GM12872 (cell line): ENCODE measurements around the gene ZNF215.

ENCODE experiments used
- TF ChIP-seq, protein P1 (sequence below): IDR thresholded peaks from 3 replicates; pipeline ENCODE4 v1.5.1; 2011; ENCODE audit warnings: low read depth, mild to moderate bottlenecking, low read length, moderate library complexity; ENCODE audit not compliant: insufficient read depth

The ZNF215 gene

GRCh38 chr11:6925007-6925577 is 1.1 kb upstream of the ZNF215 start:
- TF ChIP-seq, protein P1, sequence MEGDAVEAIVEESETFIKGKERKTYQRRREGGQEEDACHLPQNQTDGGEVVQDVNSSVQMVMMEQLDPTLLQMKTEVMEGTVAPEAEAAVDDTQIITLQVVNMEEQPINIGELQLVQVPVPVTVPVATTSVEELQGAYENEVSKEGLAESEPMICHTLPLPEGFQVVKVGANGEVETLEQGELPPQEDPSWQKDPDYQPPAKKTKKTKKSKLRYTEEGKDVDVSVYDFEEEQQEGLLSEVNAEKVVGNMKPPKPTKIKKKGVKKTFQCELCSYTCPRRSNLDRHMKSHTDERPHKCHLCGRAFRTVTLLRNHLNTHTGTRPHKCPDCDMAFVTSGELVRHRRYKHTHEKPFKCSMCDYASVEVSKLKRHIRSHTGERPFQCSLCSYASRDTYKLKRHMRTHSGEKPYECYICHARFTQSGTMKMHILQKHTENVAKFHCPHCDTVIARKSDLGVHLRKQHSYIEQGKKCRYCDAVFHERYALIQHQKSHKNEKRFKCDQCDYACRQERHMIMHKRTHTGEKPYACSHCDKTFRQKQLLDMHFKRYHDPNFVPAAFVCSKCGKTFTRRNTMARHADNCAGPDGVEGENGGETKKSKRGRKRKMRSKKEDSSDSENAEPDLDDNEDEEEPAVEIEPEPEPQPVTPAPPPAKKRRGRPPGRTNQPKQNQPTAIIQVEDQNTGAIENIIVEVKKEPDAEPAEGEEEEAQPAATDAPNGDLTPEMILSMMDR = no peak

- TF ChIP-seq, protein P1 = no peak
Observed at GRCh38 chr11:6925636-6926207, 504 bp upstream of the ZNF215 start.

DNA sequence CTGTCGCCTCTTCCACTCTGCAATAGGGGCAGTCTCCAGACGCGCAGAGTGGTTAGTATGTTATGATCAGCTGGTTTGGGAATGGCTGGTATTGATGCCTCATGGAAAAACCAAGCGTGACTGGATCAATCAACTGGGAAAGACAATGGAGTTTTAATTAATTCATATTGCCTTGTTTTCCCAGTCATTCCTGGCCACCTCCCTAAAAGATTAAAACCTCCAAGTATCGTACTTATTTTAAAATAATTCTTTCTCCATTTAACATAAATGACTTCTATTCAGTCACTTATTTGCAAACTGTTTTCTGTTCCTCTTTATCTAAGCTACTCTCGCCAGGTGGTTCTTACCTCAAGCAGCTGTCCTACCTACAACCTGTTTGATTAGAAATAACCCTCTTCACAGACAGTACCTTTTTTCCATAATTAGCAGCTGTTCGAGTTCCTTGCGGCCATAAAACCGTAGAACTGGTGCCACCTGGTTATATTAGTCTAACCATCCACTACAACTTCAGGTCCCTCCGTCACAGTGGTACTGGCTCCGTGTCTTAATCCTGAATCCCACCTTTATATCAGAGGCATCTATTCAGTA is 898 bp downstream of the ZNF215 start:
- TF ChIP-seq, protein P1 = no peak

DNA sequence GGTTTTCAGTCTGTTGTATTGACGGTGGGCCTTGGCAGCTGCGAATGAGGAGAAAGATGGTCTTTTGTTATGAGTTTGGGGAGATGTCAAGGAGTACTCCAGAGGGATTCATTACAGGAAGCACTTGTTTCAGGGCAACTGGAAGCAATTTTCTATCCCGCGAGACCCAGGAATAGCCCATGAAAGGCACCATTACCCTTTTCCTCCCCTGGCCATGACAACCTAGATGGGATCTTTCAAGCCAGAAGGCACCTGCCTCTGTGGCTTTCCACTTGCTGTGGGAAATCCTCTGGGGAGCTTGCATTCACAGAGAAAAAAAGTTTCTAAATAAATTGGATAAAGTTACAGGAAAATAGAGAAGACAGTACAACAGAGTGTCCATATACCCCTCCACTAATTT is 2.7 kb downstream of the ZNF215 start:
- TF ChIP-seq, protein P1 = no peak

- TF ChIP-seq, protein P1 = no peak
Observed at GRCh38 chr11:6931146-6931713, 5.0 kb downstream of the ZNF215 start.

DNA sequence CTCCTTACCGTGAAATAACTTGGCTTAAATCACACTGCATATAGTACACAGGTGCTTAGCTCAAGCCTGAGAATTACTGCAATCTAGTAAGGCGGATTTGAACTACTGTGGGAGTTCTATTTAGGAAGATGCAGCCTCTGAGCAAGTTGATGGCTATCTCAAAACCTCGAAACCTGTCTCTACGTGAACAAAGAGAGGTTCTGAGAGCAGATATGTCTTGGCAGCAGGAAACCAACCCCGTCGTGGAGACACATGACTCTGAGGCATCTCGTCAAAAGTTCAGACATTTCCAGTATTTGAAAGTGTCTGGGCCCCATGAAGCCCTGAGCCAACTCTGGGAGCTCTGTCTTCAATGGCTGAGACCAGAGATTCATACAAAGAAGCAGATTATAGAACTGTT is 5.9 kb downstream of the ZNF215 start:
- TF ChIP-seq, protein P1 = no peak

- TF ChIP-seq, protein P1 = no peak
Observed at GRCh38 chr11:6941970-6942369, 15.7 kb downstream of the ZNF215 start.
